ENCODE data around the gene TFDP1.
"Not testable (repeated sequence)": the region's sequence is repeated elsewhere in the genome, so short reads cannot be mapped to it uniquely, and the experiment has no call there.

Gene TFDP1

DNA sequence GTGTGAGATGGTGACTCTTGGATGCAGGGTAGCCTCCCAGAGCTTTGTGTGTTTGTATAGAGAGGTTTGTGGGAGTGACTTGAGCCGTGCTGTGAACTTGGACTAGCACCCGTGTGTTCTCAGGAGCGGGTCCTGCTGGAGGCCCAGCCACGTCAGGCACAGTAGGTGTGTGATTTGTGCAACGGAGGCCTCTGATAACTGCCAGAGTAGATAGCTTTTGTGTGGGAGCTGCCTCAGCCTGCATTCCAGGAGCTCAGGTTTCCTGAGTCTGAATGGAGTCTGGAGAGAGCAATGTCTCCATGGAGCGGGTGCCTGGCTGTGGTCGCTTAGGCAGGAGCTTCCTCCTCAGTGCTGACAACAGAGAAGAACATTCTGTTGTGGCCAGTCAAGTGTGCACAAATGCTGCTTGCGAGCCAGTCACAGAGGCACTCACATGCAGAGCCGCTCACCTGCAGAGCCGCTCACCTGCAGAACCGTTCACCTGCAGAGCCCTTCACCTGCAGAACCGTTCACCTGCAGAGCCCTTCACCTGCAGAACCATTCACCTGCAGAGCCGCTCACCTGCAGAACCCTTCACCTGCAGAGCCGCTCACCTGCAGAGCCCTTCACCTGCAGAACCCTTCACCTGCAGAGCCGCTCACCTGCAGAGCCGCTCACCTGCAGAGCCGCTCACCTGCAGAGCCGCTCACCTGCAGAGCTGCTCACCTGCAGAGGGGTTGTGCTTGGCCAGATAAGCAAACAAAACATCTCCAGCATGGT, 32.6 kb downstream of the TFDP1 start:
- DNase-seq (ENCODE audit: low read depth in 2 of 2) = no peak

DNA sequence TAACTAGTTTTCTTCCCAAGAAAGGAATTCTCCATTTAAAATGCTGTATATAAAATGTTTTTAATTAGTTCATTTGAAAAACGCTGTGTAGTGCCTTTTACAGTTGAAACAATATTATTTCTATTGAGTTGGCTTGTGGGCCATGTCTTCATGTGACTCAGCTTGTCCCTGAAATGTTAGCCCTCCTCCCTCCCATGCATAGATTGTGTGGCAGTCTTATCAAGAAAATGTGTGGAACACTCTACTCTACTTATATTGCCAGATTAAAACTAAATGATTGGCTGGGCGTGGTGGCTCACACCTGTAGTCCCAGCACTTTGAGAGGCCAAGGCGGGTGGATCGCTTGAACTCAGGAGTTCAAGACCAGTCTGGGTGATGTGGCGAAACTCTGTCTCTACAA, 33.4 kb downstream of the TFDP1 start:
- DNase-seq (ENCODE audit: low read depth in 2 of 2) = no peak

DNA sequence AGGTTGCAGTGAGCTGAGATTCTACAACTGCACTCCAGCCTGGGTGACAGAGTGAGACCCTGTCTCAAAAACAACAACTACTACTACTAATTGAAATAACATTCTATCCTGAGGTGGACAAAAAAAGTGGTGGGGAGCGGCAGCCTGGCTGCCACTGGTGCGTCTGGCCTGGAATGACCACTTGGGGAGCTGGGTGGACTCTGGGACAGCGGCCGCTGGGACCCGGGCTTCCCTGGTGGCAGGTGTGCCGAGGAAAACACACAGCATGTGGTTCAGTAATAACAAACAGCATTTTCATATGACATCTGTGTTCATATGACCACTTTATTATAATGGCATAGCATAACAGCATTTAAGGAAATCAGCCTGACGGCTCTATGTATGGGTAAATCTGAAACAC, 33.9 kb downstream of the TFDP1 start:
- no peak for DNase-seq (ENCODE audit: low read depth in 2 of 2)

DNA sequence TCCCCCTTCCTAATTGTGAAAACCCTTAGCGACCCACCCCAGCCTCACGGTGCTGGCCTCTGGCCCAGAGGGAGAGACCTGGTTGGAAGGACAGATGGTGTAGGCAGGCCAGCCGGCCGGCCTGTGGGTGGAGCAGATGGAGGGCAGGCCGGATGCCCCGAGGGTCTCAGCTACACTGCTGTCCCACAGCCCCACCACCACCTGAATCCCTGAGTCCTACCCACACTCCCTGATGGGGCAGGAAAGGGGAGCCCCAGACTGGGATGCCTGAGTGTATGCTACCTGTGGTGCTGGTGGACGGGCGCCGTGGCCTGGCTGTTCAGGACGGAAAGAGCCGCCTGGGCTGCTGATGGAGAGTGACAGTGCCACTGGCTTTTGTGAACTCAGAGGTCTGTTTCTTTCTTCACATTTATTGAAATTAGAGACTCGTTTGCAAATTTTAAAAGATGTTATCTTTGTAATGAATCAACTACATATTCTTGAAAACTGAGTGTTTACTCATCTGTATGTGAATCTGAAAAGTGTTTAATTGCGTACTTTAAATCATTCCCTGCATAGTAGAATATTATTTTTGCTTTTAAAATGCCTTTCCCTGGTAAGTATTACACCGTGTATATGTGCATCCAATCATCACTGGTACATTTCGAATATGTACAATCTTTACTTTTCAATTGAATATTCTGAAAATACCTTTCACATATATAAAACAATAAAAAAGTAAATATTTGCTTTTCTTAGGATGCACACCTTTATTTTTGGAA, 35.7 kb downstream of the TFDP1 start:
- DNase-seq (ENCODE audit: low read depth in 2 of 2) = no peak

DNA sequence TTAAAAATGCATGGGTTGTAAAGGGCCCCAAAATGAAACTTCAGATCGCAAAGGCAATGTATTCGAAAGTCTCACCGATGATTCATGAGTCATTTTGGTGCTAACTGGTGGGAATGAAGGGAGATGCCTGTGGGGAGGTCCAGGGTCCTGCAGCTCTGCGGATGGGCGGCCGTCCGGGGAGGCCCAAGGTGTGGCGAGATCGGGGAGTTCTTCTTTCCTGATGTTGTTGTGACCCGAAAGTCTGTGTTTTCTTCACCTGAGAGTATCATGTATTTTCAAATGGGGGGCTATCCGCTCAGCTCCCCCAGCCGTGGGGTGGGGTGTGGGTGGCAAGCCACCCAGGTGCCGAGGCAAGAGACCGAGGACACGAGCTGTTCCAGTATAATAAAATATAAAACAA, 36.5 kb downstream of the TFDP1 start:
- DNase-seq (ENCODE audit: low read depth in 2 of 2) = no peak

DNA sequence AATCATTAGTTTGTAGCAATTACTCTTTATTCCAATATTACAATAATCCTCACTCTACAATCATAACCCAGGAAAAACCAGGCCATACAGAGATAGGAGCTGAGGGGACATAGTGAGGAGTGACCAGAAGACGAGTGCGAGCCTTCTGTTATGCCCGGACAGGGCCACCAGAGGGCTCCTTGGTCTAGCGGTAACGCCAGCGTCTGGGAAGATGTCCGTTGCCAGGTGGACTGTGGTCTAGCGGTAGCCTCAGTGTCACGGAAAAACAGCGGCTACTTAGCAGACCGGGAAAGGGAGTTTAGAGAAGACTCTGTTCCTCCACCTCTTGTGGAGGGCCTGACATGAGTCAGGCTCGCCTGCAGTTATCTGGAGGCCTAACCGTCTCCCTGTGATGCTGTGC, 36.9 kb downstream of the TFDP1 start:
- DNase-seq (ENCODE audit: low read depth in 2 of 2) = not testable (repeated sequence)

DNA sequence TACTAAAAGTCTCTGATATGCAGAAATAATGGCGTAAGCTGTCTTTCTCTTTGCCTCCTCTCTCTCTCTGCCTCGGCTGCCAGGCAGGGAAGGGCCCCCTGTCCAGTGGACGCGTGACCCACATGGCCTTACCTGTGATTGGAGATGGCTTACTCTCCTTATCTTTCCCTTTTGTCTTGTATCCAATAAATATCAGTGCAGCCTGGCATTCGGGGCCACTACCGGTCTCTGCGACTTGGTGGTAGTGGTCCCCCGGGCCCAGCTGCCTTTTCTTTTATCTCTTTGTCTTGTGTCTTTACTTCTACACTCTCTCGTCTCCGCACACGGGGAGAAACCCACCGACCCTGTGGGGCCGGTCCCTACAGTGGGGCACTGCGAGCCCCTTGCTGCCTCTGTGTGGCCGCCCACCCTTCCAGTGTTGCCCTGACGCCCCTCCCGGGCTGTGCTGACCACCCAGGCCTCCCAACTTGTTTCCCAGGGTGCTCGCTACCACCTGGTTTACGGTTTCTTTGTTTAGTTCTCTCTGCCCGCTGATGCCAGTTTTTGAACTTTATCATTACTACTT, 37.5 kb downstream of the TFDP1 start:
- not testable (repeated sequence) for DNase-seq (ENCODE audit: low read depth in 2 of 2)

DNA sequence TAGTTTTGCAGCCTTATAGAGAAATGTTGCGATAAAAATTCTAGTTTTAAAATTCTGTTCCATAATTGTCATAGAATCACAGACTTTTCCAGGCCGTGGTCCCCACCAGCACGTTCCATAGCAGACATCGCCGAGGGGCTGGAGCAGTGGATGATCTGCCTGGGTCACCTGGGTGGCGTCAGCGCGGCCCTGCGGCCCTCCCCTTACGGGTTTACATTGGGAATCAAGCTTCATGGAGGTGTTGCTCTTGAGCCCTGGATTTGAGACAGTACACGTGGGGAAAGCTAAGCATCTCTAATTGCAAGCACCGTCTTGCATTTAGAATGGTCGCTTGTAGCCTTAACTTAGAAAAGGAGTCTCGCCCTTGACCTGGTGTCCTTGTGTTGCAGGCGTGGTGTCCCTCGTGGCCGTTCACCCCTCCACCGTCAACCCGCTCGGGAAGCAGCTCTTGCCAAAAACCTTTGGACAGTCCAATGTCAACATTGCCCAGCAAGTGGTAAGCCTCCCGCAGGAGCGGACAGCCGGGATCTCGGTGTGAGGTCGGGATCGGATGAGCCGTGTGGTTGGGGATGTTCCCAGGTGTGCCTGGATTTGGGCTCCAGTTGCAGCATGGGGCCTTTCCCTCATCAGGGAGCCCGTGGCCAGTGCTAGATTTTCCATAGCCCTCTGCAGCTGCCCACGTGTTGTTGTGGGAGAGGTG, 38.4 kb downstream of the TFDP1 start:
- DNase-seq (ENCODE audit: low read depth in 2 of 2) = no peak

DNA sequence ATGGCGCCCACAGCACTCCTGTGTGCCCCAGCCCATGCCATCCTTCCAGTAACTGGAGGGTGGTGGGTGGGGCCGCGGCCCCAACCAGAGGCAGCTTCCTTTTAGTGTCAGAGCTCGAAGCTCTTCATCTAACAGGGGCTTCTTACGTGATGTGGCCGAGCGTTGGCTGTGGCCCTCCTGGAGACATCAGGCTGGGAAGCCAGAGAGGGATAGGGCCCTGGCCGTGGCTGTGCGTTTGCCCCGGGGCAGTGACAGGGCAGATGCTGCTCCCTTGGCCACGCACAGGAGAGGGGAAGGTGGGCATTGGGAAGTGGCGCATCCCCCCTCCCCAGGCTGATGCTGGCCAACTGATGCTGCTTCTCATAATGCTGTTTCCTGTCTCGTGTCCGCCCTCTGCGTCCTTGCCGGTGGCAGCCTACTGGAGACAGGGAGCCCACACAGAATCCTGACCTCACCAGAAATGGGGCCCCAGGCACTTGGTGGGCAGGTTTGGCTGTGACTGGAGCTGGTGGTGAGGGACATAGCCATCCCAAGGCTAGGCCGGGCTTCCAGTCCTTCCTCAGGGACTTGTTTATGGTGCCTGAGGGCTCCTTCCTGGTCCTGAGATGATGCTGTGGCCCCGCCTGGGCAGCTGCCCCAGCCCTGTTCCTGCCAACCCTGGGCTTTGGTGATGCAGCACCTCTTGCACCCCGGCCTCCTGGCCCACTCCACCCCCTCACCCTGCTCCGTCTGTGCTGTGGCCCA, 39.1 kb downstream of the TFDP1 start:
- DNase-seq (ENCODE audit: low read depth in 2 of 2) = no peak

DNA sequence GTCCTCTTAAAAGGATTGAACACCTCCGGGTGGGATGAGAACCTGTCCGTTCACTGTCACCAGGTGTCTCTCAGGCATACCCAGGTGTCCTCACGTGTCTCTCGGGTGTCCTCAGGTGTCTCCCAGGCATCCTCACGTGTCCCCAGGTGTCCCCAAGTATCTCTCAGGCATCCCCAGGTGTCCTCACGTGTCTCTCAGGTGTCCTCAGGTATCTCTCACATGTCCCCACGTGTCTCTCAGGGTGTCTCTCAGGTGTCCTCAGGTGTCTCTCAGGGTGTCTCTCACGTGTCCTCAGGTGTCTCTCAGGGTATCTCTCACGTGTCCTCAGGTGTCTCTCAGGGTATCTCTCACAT, 39.7 kb downstream of the TFDP1 start:
- DNase-seq (ENCODE audit: low read depth in 2 of 2) = no peak

DNA sequence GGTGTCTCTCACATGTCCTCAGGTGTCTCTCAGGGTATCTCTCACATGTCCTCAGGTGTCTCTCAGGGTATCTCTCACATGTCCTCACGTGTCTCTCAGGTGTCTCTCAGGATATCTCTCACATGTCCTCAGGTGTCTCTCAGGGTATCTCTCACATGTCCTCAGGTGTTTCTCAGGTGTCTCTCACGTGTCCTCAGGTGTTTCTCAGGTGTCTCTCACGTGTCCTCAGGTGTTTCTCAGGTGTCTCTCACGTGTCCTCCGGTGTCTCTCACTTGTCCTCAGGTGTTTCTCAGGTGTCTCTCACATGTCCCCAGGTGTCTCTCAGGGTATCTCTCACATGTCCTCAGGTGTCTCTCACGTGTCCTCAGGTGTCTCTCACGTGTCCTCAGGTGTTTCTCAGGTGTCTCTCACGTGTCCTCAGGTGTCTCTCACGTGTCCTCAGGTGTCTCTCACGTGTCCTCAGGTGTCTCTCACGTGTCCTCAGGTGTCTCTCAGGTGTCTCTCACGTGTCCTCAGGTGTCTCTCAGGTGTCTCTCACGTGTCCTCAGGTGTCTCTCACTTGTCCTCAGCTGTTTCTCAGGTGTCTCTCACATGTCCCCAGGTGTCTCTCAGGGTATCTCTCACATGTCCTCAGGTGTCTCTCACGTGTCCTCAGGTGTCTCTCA, 40.2 kb downstream of the TFDP1 start:
- DNase-seq (ENCODE audit: low read depth in 2 of 2) = not testable (repeated sequence)

DNA sequence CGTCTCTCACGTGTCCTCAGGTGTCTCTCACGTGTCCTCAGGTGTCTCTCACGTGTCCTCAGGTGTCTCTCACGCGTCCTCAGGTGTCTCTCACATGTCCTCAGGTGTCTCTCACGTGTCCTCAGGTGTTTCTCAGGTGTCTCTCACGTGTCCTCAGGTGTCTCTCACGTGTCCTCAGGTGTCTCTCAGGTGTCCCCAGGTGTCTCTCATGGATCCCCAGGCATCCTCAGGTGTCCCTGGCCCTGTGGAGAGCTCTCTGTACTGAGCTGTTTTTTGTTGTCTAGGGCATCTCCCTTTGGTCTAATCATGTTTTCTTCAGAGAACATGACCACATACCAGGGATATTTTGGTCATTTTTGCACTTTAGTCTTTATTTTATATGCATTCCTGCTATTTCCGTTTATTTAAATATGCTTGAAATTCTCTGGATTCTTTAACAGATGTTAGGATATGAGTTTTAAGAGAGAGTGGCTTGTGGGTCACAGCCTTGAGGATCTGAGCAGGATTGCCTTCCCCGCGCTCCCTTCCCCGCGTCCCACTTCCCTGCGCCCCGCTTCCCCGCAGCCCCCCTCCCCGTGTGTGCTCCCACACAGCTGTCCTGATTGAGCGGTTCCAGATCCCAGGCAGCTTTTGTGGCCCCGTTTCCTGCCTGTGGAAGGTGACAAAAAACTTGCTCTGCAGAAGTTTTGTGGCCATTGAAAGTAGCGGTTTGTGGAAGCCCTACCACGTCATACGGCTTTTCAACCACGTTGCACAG, 41.6 kb downstream of the TFDP1 start:
- DNase-seq (ENCODE audit: low read depth in 2 of 2) = no peak

DNA sequence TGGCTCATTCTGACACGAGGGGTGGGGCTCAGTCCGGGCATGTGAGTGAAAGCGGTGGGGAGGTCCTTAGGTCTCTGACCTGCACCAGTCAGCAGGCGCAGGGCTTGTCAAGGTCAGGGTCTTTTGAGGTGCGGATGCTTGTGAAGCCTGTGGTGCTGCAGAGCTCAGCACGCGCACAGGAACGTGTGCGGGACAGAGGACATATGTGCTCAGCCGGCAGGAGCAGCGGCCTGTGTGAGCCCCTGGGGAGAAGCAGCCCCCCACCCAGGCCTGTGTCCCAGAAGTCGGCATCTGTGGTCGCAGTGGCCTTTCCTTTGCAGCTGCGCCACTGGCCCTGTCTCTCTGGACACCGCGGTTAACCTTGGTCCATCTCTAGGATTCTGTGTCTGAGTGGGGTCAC, 42.6 kb downstream of the TFDP1 start:
- no peak for DNase-seq (ENCODE audit: low read depth in 2 of 2)

DNA sequence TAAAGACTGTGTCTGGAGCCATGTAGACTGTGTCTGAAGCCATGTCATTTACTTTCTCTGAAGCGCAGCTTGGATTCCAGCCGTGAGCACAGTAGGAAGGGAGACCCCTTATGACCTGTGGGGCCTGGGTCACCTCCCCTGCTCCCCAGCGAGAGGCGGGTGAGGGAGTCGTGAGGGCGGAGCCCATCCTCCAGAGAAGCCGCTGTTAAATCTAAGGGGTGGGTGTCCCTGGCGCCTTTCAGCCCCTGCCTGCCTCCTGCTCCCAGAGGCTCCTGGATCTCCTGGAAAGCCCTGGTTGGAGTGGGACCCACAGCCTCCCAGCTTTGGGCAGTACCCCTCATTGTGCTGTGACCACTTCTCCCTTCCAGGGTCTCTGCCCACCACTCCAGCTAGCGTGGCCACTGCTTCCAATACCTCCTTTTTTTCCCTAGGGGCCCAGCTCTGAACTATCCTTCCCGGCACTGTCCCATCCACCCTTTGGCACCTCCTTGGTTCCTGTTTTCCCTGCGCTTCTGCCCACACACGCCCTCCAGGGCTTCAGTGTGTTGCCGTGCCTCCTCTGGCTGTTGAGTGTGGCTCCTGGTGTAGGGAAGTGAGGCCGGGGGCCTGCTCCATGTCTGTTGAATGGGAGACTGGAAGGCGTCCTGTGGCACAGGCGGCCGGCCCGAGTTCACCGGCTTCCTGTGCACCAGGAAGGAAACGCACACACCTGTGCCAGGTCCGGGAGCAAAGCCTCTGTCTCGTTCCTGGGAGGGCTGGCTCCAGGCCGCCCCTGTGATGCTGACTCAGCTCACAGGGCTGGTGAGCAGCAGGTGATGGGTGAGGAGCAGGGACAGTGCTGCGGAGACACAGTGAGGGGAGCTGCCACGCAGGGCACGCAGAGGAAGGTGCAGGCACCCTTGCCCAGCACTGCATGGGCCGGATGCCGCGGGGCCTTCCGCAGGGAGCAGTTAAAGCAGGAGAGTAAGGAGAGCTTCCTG, 44.0 kb downstream of the TFDP1 start:
- no peak for DNase-seq (ENCODE audit: low read depth in 2 of 2)

DNA sequence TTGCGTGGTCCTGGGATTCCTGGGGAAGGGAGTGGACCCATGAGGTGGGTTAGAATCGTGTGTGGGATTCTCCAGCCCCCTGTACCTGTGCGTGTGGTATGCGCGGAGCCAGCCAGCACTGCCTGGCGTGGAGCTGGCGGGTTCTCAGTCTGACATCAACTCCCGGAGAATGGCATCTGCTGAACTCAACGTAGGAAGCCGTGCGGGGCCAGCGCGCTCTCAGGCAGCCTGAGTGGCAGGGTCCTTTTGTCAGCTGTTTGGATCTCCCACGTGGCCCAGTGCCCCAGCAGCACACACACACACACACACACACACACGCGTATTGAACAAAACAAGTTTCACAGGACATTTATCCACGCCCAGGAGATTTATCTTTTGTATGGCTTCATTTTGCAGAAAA, 45.3 kb downstream of the TFDP1 start:
- no peak for DNase-seq (ENCODE audit: low read depth in 2 of 2)

DNA sequence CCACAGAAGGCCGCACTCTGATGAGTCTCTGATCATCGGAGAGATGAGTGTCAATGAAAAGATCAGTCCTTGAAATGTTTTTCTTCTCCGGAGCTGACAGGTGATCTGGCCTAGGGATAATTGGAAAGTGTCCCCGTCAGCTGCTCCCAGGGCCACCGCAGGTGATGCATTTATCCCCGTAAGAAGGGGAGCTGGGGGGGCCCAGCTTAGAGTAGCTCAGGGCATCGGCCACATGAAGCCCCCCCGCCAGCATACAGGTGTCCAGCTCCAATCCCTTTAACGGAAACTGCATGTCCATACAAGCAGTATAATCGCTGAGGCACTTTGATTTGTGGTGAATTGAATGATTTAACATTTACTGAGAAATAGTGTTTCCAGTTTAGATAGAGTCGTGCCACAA, 45.7 kb downstream of the TFDP1 start:
- no peak for DNase-seq (ENCODE audit: low read depth in 2 of 2)

DNA sequence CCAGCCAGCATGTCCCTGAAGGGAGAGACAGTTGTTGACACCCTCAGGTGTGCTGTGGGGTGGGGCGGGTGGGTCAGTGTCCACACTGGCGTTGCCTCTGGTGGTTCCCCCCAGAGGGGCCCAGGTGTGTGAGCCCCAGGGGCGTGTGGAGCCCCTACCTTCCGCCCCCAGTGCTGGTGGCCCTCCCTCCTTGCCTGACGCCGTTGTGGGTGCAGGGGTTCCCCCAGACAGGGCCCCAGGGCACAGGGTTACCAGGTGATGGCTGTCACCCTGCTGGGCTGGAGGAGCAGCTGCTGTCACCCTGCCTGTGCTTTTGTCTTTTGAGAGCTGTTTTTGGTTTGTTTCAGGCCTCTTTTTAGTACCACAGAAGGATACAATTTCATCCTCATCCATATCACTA, 46.3 kb downstream of the TFDP1 start:
- DNase-seq (ENCODE audit: low read depth in 2 of 2) = no peak

DNA sequence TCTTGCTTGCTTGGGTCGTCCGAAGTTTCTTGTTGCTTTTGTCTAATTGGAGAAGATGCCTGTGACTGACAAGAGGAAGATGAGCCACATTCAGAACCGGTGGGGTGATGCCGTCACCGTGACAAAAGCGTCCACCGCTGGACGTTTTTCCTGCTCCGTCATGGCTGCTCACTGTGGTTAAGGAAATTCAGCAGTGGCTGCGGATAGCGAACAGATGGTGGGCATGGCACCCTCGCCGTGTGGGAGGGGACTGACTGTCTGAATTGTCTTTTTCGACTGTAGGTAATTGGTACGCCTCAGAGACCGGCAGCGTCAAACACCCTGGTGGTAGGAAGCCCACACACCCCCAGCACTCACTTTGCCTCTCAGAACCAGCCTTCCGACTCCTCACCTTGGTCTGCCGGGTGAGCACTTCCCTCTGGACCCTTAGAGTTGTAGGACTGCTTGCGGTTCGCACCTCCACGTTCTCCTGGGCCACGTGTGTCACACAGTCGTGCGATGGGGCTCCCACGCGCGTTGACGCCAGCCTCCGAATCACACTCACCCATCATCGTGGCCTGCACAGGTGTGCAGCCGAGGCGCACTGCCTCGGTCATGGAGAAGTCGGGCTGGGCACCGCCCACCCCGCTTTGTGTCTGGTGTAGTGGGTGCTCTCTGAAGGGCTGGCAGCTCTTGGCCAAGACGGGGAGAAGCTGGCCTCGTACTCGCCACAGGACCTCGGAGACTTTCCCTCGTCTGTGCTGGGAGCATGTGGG, 47.0 kb downstream of the TFDP1 start:
- DNase-seq (ENCODE audit: low read depth in 2 of 2) = no peak
